NCI-H146 treated with DMSO at 0.1 percent for 48 hours (cell line): ENCODE data around the gene BEST2.

Experiments used
- DNase-seq: peaks from one replicate; lab custom pipeline; 2025; ENCODE audit not compliant: unreplicated experiment; lab: John Stamatoyannopoulos, UW

BEST2 gene

DNA sequence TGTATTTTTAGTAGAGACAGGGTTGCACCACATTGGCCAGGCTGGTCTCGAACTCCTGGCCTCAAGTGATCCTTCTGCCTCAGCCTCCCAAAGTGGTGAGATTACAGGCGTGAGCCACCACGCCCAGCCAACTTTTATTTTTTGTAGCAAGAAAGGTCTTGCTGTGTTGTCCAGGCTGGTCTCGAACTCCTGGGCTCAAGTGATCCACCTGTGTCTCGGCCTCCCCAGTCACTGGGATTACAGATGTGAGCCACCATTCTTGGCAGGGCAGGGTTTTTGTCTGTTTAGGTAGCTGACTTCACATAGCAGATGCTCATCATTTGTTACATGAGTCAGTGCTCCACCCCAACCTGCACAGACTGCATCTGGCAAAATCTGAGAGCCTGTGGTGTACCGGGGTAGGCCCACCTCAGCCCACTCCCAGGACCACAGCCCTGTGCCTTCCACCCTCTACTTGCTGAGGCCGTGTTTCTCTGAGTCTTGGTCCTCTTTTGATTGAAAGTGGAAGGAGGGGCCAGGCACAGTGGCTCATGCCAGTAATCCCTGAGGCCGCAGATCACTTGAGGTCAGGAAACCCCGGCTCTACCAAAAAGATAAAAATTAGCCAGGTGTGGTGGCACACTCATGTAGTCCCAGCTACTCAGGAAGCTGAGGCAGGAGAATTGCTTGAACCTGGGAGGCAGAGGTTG lies 23.7 kb upstream of the BEST2 start:
- no peak for DNase-seq

DNA sequence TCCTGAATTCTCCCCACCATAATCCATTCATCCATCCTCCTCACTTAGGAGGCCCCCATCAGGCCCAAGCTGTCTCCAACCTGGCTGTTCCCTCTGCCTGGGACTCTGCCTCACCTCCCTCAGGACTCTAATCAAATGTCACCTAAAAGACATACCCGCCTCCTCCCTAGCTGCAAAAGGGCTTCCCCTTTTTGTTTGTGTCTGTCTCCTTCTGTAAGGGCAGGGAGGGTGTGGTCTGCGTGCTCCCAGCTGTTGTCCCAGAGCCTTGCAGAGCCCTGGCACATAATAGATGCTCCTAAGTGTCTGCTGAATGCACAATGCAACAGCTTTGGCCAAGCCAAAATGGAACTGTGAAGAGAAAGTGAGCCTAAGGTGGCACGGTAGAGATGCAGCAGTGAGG lies 21.5 kb upstream of the BEST2 start:
- no peak for DNase-seq

DNA sequence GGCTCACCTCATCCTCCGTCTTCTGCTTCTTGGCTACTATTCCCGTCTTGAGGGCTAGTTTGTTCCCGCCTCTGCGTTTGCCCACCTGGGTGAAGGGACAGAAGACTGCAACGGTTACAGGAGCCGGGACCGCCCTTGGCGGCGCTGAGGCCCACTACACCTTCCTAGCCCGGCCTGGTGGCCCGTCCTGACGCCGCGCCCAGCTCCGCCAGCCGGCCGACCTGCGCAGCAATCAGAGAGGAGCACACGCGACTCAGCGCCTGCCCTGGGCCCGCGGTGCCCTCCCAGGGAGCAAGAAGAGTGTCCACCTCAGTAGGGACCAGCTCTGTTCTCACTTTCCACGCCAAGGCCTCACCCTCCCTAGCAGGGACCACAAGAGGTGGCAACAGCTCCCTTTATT lies 20.3 kb upstream of the BEST2 start:
- no peak for DNase-seq

DNA sequence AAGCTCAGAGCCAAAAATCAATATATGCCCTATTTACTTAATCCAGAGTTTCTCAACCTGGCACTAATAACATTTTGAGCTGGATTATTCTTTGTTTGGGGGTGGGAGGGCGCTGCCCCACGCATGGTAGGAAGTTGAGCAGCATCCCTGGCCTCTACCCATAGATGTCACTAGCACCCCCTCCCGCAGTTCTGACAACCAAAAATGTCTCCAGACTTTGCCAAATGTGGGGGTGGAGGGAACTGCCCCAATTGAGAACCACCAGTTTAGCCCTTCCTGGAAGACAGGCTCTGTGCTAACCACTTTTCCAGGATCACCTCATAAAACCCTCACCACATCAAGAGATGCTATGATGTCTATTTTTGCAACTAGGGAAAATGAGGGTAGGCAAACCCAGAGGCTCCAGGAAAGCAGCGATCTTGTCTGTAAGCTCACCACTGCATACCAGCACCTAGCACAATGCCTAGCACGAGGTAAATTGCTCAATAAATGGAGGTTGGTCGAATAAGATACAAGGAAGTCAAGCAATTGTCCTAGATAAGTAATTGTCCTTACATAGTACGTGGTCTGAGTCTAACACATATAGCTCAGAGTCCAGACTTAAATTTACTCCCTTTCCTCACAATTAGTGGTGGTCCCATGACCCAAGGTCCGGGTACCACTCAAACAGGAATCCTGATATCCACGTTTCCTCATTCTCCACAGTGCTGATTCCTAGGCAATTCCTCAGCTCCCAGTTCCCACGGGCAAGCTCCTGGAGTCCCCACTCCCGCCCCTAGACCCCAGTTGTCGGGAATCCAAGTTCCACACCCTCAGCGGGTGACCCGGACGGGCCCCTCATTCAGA lies 18.0 kb upstream of the BEST2 start:
- no peak for DNase-seq

DNA sequence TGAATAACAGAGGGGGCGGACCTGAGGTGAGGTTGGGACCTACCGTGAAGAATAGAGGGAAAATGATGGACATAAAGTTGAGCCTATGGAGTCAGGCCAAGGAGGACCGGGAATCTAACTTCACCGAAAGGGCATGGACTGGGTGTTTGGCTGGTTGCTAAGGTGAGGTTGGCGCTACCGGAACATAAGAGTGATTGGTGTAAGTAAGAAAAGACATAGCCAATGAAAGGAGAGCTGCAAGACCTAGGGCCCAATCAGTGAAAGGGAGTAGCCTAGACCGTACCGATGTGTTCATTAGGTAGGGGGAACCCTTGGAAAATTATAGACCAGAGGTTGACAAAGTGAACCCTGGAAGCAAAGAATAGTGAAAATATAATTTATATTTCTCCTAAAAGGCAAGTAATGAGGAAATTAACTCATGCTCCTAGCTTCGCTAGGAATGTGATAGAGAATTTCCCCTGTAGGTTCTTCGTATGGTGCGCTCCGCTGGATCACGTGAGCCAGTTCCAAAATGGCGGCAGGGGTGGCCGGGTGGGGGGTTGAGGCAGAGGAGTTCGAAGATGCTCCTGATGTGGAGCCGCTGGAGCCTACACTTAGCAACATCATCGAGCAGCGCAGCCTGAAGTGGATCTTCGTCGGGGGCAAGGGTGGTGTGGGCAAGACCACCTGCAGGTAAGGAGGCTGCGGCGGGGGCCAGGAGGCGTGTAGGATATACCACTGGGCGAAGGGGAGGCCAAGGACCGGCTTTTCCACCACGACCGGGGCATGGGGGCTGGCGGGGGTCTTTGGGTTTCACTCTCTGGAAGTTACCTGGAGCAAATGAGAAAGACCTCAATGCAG lies 14.4 kb upstream of the BEST2 start, which contains the start of gene GET3:
GET3 (plus strand) TSS at position 503 of the 840 bp plus-strand sequence; CDS start at position 512, 9 bp downstream.
- DNase-seq = peak; percentile 100

DNA sequence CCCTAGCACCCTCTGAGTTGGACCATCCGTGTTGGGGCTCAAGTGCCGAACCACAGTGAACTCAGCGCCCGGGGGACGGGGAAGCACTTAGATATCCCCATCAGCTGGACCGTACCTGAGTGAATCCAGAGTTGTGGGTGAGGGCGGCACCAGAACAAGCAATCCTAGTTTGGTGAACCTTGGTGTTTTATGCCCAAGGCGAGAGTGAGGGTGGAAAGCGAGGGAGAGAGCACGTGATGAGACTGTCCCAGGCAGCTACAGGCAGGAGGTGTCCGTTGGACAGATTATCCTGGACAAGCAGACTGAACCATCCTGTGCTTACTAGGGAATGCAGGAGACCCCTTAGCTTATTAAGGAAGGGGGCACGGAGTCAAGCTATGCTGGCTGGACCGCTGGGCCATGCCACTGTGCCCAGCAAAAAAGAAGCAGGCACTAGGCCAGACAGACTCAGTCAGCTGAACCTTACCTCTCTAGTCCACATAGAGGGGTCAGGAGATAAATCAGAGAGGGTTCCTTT lies 13.7 kb upstream of the BEST2 start:
- no peak for DNase-seq

DNA sequence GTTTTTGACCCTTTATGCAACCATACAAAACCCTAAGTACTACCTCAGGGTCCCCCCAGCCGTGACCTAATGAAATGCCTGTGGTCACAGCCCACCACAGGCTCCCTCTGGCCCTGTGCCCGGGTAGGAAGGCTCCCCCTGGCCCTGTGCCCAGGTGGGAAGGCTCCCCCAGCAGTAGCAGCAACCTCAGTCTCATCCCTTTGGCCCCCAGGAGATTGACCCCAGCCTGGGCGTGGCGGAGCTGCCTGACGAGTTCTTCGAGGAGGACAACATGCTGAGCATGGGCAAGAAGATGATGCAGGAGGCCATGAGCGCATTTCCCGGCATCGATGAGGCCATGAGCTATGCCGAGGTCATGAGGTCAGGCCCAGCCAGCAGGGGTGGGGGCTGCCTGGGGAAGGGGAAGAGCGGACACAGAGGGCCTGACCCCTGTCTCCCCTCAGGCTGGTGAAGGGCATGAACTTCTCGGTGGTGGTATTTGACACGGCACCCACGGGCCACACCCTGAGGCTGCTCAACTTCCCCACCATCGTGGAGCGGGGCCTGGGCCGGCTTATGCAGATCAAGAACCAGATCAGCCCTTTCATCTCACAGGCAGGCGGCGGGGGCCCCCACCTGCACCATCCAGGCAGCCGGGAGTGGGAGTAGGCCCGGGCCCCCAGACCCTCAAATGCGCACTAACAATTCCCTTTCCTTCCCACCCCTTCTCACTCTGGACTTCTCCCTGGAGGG lies 6.3 kb upstream of the BEST2 start:
- DNase-seq = no peak

DNA sequence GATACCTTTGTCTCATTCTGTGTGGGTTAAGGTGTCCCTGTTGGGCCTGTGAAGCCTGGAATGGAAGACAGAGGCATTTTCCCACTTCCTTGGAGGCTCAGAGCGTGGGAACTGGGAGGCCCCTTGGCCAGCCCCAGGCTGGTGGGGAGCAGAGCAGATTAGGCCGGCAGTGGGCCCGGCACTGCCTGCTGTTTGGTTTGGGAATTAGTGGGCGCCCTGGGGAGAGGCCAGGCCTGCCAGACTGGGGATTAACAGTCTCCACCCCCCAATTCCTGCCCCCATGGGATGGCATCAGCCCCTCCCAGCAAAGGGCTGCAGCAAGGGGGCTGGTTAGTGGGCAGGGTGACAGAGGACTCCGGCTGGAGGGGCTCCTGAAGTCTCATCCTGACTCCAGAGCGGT lies 3.1 kb upstream of the BEST2 start:
- DNase-seq = no peak

DNA sequence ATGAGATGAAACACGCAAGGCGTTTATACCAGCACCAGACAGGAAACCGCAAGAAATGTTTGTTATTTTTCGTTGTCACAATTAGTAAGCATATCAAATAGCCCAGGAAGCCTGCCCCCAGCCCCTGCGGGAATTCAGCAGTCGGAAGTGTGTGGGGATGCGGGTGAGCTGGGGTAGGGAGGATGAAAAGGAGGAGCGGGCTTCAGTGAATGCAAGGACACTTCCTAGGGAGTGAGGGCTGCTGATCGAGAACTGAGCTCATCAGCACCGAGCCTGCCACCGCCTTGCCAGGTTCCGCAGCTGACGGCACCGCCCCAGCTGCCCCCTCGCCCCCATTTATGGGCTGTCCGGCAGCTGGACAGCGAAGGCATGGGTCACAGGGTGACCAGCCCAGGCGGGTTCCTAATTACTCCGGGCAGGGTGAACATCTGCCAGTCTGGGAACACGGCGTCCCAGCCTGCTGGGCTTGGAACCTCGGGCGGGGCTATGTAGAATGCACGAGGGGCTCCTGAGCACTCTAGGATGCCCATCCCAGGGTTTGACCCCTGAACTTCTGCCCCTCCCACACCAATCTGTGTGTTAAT lies 1.6 kb upstream of the BEST2 start:
- DNase-seq = no peak

DNA sequence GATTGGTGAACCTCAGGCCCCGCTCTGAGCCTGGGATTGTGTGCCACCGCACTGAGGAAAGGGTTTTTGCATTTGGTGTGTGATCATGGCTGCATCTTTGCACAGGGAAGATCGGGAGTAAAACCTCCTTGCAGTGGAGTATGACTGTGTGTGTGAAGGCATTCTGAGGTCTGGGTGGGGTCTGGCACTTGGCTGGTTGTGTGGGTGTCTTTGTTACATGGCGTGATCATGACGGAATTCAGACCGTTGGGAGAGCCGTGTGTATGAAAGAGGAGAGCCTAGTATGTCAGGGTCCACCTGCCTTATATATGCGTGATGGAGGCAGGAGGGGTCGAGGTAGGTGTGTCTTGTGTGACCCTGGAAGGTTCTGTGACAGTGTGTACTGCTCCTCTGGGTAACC lies 740 bp upstream of the BEST2 start:
- DNase-seq = no peak

DNA sequence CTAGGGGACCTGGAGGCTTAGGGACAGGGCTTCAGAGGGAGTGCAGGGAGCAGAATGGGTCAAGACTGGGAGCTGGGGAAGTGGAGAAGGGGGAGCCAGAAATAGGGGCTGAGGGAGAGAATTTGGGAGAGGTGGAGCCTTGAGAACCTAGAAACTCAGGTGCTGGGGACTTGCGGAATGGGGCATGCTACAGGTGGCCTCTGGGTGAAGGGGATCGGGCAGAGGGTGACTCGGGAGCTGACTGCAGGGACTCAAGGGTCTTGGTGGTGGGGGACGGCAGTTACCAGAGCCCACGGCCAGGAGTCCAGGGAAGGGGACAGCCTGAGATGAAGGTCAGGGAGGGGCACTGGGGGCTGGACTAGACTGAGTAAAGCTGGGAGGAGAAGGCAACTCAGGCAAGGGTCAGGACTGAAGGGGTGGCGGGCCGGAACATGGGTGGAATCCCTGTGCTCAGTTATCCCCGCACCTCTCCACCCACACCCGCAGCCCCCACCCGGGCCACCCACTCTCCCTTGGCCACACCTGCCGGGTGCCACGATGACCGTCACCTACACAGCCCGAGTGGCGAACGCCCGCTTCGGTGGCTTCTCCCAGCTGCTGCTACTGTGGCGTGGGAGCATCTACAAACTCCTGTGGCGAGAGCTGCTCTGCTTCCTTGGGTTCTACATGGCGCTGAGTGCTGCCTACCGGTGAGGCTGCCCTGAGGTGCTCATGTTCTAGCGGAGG lies 628 bp downstream of the BEST2 start:
- DNase-seq = no peak

DNA sequence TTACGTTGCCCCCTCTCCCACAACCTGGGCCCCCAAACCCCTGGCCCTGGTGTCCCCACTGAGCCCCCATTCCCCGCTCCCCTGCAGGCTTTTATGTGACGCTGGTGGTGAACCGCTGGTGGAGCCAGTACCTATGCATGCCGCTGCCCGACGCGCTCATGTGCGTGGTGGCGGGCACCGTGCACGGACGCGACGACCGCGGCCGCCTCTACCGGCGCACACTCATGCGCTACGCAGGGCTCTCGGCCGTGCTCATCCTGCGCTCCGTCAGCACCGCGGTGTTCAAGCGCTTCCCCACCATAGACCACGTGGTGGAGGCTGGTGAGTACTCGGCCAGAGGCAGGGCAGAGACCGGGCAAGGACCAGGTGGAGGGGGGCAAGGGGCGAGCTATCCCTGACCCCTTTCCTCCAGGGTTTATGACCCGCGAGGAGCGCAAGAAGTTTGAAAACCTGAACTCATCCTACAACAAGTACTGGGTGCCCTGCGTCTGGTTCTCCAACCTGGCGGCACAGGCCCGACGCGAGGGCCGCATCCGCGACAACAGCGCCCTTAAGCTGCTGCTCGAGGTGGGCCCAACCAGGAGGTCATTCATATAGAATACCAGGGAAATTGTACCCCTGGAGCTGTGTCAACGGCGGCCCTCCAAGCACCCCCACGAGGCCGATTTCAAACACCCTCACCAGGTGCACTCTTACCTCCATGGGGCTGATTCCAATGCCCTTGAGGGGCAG lies 3.0 kb downstream of the BEST2 start:
- DNase-seq = no peak

DNA sequence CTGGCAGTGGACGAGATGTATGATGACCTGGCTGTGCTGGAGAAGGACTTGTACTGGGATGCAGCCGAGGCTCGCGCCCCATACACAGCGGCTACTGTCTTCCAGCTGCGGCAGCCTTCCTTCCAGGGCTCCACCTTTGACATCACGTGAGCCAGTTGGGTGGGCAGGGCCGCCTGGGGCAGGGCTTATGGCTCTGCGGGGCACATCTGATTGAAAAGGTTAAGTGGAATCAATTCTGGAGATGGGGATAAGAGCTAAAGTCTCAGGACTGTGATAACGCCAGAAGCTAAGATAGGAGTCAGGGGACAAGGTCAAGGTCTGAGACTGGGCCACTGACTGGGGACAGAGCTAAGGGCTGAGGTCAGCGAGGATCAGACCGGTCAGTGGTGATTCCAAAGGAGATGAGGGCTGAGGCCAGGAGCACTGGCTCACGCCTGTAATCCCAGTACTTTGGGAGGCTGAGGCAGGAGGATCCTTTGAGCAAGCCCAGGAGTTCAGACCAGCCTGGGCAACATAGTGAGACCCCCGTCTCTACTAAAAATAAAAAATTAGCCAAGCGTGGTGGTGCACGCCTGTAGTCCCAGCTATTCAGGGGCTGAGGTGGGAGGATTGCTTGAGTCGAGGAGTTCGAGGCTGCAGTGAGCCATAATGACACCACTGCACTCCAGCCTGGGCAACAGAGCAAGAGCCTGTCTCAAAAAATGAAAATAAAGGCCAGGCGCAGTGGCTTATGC lies 4.7 kb downstream of the BEST2 start:
- no peak for DNase-seq

DNA sequence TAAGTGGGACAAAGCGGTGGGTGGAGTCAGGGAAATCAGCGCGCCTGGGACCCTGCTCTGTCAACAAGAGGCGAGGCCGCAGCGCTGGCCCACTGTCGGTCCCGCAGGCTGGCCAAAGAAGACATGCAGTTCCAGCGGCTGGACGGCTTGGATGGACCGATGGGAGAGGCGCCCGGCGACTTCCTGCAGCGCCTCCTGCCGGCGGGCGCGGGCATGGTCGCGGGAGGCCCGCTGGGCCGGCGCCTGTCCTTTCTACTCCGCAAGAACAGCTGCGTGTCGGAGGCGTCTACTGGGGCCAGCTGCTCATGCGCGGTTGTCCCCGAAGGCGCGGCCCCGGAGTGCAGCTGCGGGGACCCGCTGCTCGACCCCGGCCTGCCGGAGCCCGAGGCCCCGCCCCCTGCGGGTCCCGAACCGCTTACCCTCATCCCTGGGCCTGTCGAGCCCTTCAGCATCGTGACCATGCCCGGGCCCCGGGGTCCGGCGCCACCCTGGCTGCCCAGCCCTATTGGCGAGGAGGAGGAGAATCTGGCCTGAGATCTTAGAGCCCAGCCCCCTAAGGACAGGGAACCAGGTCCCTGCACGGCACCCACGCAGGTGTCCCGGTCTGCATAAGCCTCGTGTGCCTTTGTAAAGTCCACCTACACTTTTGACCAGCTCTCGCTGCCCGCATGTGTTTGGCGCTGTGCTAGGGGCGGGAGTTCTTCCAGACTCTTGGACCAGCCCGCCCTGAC lies 6.1 kb downstream of the BEST2 start:
- DNase-seq = peak; percentile 79

DNA sequence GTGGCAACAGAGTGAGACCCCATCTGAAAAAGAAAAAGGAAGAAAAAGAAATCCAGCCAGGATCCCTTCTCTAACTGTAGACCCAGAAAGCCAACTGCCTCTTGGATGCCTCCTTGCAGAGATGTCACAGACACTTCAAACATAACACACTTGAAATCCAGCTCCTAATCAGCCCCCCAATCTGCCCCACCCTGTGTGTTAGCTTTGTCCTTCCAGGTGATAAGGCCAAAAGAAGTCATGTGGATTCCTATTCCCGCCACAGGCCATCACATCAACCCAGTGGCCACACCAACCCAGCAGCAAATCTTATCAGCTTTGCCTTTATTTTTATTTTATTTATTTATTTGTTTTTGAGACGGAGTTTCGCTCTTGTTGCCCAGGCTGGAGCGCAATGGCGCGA lies 8.1 kb downstream of the BEST2 start:
- no peak for DNase-seq

DNA sequence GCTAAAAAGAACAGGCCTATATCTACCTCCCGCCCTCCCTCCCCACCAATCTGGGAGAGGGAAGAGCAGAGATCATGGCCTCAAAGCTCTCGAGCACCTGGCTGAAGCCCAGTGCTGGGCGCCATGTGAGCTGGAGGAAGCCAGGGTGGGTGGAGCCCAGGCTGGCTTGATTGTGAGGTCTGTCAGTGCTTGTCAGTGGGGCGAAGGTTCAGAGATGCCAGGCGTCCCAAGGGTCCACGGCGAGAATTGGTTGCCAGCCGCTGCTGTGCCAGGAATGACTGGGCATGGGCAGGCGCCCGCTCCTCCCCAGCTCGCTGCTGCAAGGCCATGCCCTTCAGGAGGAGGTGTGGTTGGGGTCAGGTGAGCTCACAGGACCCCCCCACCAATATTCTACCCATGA lies 11.5 kb downstream of the BEST2 start:
- no peak for DNase-seq

DNA sequence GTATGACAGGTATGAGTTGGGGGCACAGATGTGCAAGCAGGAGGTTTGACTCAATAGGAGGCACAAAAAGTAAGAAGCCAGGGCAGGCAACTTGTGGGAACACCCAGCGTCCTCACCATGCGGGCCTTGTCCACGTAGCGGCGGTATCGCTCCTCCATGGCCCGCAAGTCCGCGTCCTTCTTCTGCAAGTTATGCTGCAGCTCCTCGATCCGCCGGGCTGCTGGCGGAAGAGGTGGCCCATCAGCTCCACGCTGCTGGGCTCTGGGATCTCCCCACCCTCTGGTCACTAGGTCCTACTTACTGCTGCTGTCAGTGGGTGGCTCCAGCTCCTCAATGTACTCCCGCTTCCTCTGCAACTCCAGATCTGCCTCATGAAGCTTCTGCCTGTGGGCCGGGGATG lies 13.1 kb downstream of the BEST2 start:
- DNase-seq = no peak

DNA sequence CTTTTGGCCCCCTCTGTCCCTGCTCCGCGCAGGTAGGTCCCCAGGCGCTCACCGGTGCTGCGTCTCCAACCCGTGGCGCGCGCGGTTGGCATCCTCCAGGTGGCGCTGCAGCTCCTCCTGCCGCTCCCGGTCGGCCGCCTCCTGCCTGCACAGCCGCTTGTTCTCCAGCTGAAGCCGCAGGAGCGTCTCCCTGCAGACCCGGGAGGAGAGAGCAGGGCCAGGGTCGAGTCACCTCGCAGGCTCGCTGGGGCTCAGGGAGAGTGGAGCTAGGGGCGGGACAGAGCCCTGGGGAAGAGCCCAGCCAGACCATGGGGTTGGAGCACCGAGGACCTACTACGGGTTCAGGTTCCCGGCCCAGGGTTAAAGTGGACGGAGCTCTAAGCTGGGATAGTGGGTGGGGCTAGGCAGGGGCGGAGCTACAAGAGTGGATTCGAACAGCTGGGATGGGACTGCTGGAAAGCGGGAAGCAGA lies 14.5 kb downstream of the BEST2 start:
- DNase-seq = no peak
